Kidney glomerular epithelial cell (primary cell): ENCODE results near the gene CDC123.
"Not testable (repeated sequence)": the region's sequence is repeated elsewhere in the genome, so short reads cannot be mapped to it uniquely, and the experiment has no call there.

ENCODE experiments used
- DNase-seq: peaks from one replicate; lab custom pipeline; 2025; lab: John Stamatoyannopoulos, UW

CDC123 gene

GRCh38 chr10:12195603-12196506, at the start of gene CDC123, which contains the start of gene NUDT5:
Gene CDC123, plus strand, starts transcription at chr10:12196188. Its CDS starts 58 bp downstream, at chr10:12196246.
Gene NUDT5, minus strand, starts transcription at chr10:12195891. Its CDS starts 9,600 bp downstream, at chr10:12186291.
- peak; percentile 94 for DNase-seq

- DNase-seq: no peak
Observed at GRCh38 chr10:12150163-12150562, 45.8 kb upstream of the CDC123 start.

GRCh38 chr10:12154516-12154915, 41.5 kb upstream of the CDC123 start:
- no peak for DNase-seq

GRCh38 chr10:12156367-12157123, 39.4 kb upstream of the CDC123 start:
- DNase-seq: no peak

- no peak for DNase-seq
Observed at GRCh38 chr10:12158111-12158510, 37.9 kb upstream of the CDC123 start.

GRCh38 chr10:12160664-12161063, 35.3 kb upstream of the CDC123 start:
- no peak for DNase-seq

GRCh38 chr10:12162927-12163326, 33.1 kb upstream of the CDC123 start:
- DNase-seq: no peak

- no peak for DNase-seq
Observed at GRCh38 chr10:12164085-12164484, 31.9 kb upstream of the CDC123 start.

- DNase-seq: no peak
Observed at GRCh38 chr10:12165036-12165435, 31.0 kb upstream of the CDC123 start.

- DNase-seq: no peak
Observed at GRCh38 chr10:12165999-12166775, 29.8 kb upstream of the CDC123 start.

GRCh38 chr10:12171512-12171911, 24.5 kb upstream of the CDC123 start:
- not testable (repeated sequence) for DNase-seq

GRCh38 chr10:12177642-12178041, 18.3 kb upstream of the CDC123 start:
- DNase-seq: no peak

- DNase-seq: no peak
Observed at GRCh38 chr10:12179606-12180170, 16.3 kb upstream of the CDC123 start.

- DNase-seq: no peak
Observed at GRCh38 chr10:12180221-12180974, 15.6 kb upstream of the CDC123 start.

- DNase-seq: no peak
Observed at GRCh38 chr10:12181065-12181775, 14.8 kb upstream of the CDC123 start.

- DNase-seq: no peak
Observed at GRCh38 chr10:12184165-12184564, 11.8 kb upstream of the CDC123 start.

- DNase-seq: no peak
Observed at GRCh38 chr10:12186323-12186722, 9.7 kb upstream of the CDC123 start.

- no peak for DNase-seq
Observed at GRCh38 chr10:12187321-12187905, 8.6 kb upstream of the CDC123 start.

- no peak for DNase-seq
Observed at GRCh38 chr10:12188656-12189055, 7.3 kb upstream of the CDC123 start.

- no peak for DNase-seq
Observed at GRCh38 chr10:12189426-12189825, 6.6 kb upstream of the CDC123 start.
